H1 (cell line): Measurements from ENCODE around the gene OST4. TPM values are rescaled to one million over a fixed set of nuclear protein-coding genes. Genes with fewer than 3 reads are reported as not detected.

ENCODE experiments used
- CTCF ChIA-PET: fragments of 300-600 bp; sonication (Branson Sonifier 250); formaldehyde crosslinking; loops from one replicate; lab custom pipeline; 2021; ENCODE audit not compliant: partially characterized antibody; lab: Charles Lee
- POLR2A ChIA-PET: fragments of 300-600 bp; sonication (Branson Sonifier 250); formaldehyde crosslinking; loops from one replicate; lab custom pipeline; 2021; ENCODE audit warnings: inconsistent platforms; ENCODE audit not compliant: partially characterized antibody; lab: Charles Lee
- DNase-seq, 2 experiments: peaks; one replicate each; pipeline versions ENCODE4 v3.0.0 to v3.0.0-alpha.2; 2010 to 2022; ENCODE audit warnings: low spot score in 2 of 2, low read depth in 1 of 2, mixed read lengths in 1 of 2
- FAIRE-seq: peaks from 2 replicates; lab custom pipeline; 2011; peaks lifted over from hg19 to GRCh38; lab: Jason Lieb, UNC
- H2AFZ ChIP-seq: 2 replicates; pipeline ENCODE4 v1.8.1; 2012; ENCODE audit warnings: low read length, inconsistent platforms
- H2AK5ac ChIP-seq: 2 replicates; pipeline ENCODE4 v1.6.1; 2013; ENCODE audit warnings: low read depth, low read length
- H2BK120ac ChIP-seq: replicated peaks from 2 replicates; pipeline ENCODE3; 2013; ENCODE audit warnings: low read depth, low read length, inconsistent platforms
- H2BK12ac ChIP-seq: 2 replicates; pipeline ENCODE4 v1.6.1; 2013; ENCODE audit warnings: low read depth, low read length
- H2BK15ac ChIP-seq: 2 replicates; pipeline ENCODE4 v1.6.1; 2013; ENCODE audit warnings: low read length
- H2BK20ac ChIP-seq: 2 replicates; pipeline ENCODE4 v1.6.1; 2013; ENCODE audit warnings: low read length
- H2BK5ac ChIP-seq: 2 replicates; pipeline ENCODE4 v1.6.1; 2013; ENCODE audit warnings: low read depth, low read length
- H3K14ac ChIP-seq: 2 replicates; pipeline ENCODE4 v1.6.1; 2013; ENCODE audit warnings: inconsistent platforms; ENCODE audit not compliant: insufficient read length
- H3K18ac ChIP-seq: 2 replicates; pipeline ENCODE4 v1.6.1; 2013; ENCODE audit warnings: low read length; ENCODE audit errors: extremely low read depth
- H3K23ac ChIP-seq: 2 replicates; pipeline ENCODE4 v1.6.1; 2013; ENCODE audit warnings: inconsistent platforms; ENCODE audit not compliant: insufficient read length
- H3K23me2 ChIP-seq: 2 replicates; pipeline ENCODE4 v1.6.1; 2013; ENCODE audit warnings: low read depth, low read length
- H3K27ac ChIP-seq: 2 replicates; pipeline ENCODE4 v1.6.1; 2011; ENCODE audit warnings: low read depth, low read length, inconsistent platforms
- H3K27me3 ChIP-seq, 4 experiments: replicated peaks in 1 of 4; 1 replicate in 1 of 4; 2 replicates in 3 of 4; pipeline versions ENCODE4 v1.6.1 to v1.8.1; 2011 to 2013; ENCODE audit warnings: low read length in 3 of 4, mild to moderate bottlenecking in 3 of 4, inconsistent platforms in 2 of 4, mixed read lengths in 2 of 4, moderate library complexity in 1 of 4; ENCODE audit not compliant: control insufficient read depth in 3 of 4, insufficient read depth in 3 of 4; ENCODE audit errors: extremely low read depth in 1 of 4
- H3K36me3 ChIP-seq, 4 experiments: 2 replicates each; pipeline versions ENCODE4 v1.6.1 to v1.8.1; 2011 to 2013; ENCODE audit warnings: mild to moderate bottlenecking in 4 of 4, low read length in 3 of 4, moderate library complexity in 2 of 4, control low read depth in 1 of 4, inconsistent platforms in 1 of 4; ENCODE audit not compliant: insufficient read depth in 4 of 4, control insufficient read depth in 2 of 4
- H3K4ac ChIP-seq: replicated peaks from 2 replicates; pipeline ENCODE3; 2013; ENCODE audit warnings: low read length, low read depth, mixed read lengths, inconsistent platforms; ENCODE audit not compliant: insufficient read length
- H3K4me1 ChIP-seq, 4 experiments: replicated peaks in 1 of 4; 1 replicate in 1 of 4; 2 replicates in 3 of 4; pipeline versions ENCODE4 v1.6.1 to v1.8.1; 2011 to 2013; ENCODE audit warnings: low read length in 3 of 4, inconsistent platforms in 2 of 4, mixed read lengths in 1 of 4; ENCODE audit not compliant: insufficient read depth in 4 of 4, control insufficient read depth in 3 of 4
- H3K4me2 ChIP-seq, 2 experiments: 2 replicates each; pipeline versions ENCODE4 v1.6.1 to v1.8.1; 2011 to 2013; ENCODE audit warnings: low read depth in 2 of 2, low read length in 2 of 2, control low read depth in 1 of 2, inconsistent platforms in 1 of 2, mild to moderate bottlenecking in 1 of 2; ENCODE audit not compliant: insufficient read depth in 1 of 2
- H3K4me3 ChIP-seq, 4 experiments: fragments of 200-600, 300-600 bp in 1 of 4; sonication (generic), shearing (Covaris generic), sonication (Bioruptor Twin) in 1 of 4; 2 replicates each; pipeline versions ENCODE4 v1.5.1 to v1.8.1; 2011 to 2016; ENCODE audit warnings: low read length in 4 of 4, low read depth in 3 of 4, control low read depth in 2 of 4, inconsistent platforms in 2 of 4, mild to moderate bottlenecking in 2 of 4, mixed read lengths in 1 of 4, moderate library complexity in 1 of 4; ENCODE audit not compliant: insufficient read depth in 2 of 4; ENCODE audit errors: extremely low read depth in 1 of 4
- H3K56ac ChIP-seq: replicated peaks from 2 replicates; pipeline ENCODE3; 2013; ENCODE audit warnings: low read depth, mild to moderate bottlenecking, mixed read lengths, low read length, inconsistent platforms; ENCODE audit not compliant: insufficient read length
- H3K79me1 ChIP-seq: 2 replicates; pipeline ENCODE4 v1.6.1; 2013; ENCODE audit warnings: low read depth, low read length, control low read depth
- H3K79me2 ChIP-seq, 2 experiments: 2 replicates each; pipeline versions ENCODE4 v1.6.1 to v1.8.1; 2012 to 2013; ENCODE audit warnings: low read length in 2 of 2, mild to moderate bottlenecking in 2 of 2, inconsistent platforms in 1 of 2; ENCODE audit not compliant: insufficient read depth in 2 of 2, control insufficient read depth in 1 of 2
- H3K9ac ChIP-seq, 4 experiments: replicated peaks in 1 of 4; 1 replicate in 1 of 4; 2 replicates in 3 of 4; pipeline versions ENCODE4 v1.6.1 to v1.8.1; 2011 to 2013; ENCODE audit warnings: low read depth in 3 of 4, low read length in 3 of 4, control low read depth in 2 of 4, mild to moderate bottlenecking in 2 of 4, moderate library complexity in 2 of 4, inconsistent platforms in 1 of 4; ENCODE audit errors: extremely low read depth in 1 of 4
- H3K9me3 ChIP-seq, 2 experiments: 2 replicates each; pipeline versions ENCODE4 v1.6.1 to v1.8.1; 2012 to 2013; ENCODE audit warnings: mild to moderate bottlenecking in 2 of 2, moderate library complexity in 2 of 2, control low read depth in 1 of 2, inconsistent platforms in 1 of 2, low read depth in 1 of 2, low read length in 1 of 2, mixed read lengths in 1 of 2; ENCODE audit not compliant: insufficient read depth in 2 of 2
- H4K20me1 ChIP-seq, 2 experiments: replicated peaks in 1 of 2; 2 replicates each; pipeline versions ENCODE3 to v1.8.1; 2011 to 2013; ENCODE audit warnings: inconsistent platforms in 2 of 2, low read length in 2 of 2, mild to moderate bottlenecking in 1 of 2; ENCODE audit not compliant: insufficient read depth in 2 of 2, control insufficient read depth in 1 of 2
- H4K5ac ChIP-seq: 2 replicates; pipeline ENCODE4 v1.6.1; 2013; ENCODE audit warnings: low read length, low read depth, mixed read lengths, inconsistent platforms; ENCODE audit not compliant: insufficient read length
- H4K8ac ChIP-seq: 2 replicates; pipeline ENCODE4 v1.8.0; 2013; ENCODE audit warnings: mild to moderate bottlenecking, moderate library complexity, low read length, inconsistent platforms; ENCODE audit not compliant: insufficient read depth; ENCODE audit errors: extremely low read depth
- H4K91ac ChIP-seq: replicated peaks from 2 replicates; pipeline ENCODE3; 2013; ENCODE audit warnings: low read length, mixed read lengths, inconsistent platforms; ENCODE audit not compliant: insufficient read length
- ASH2L ChIP-seq: fragments of 200-600, 300-600 bp; sonication (generic); IDR thresholded peaks from one replicate; pipeline ENCODE4 v1.7.1; 2017; ENCODE audit warnings: low read length
- E2F6 ChIP-seq: IDR thresholded peaks from 2 replicates; pipeline ENCODE4 v1.6.1; 2012; ENCODE audit warnings: inconsistent platforms
- EZH2 ChIP-seq: fragments of 200-600 bp; sonication (generic); IDR thresholded peaks from 2 replicates; pipeline ENCODE4 v1.7.1; 2012; ENCODE audit warnings: low read depth, mild to moderate bottlenecking, moderate library complexity, low read length, inconsistent platforms; ENCODE audit not compliant: severe bottlenecking
- MAX ChIP-seq: IDR thresholded peaks from 2 replicates; pipeline ENCODE4 v1.6.1; 2012; ENCODE audit warnings: inconsistent platforms
- SAP30 ChIP-seq: fragments of 300-600 bp; sonication (generic); IDR thresholded peaks from 2 replicates; pipeline ENCODE4 v1.7.1; 2012; ENCODE audit warnings: low read length, moderate library complexity, mild to moderate bottlenecking, inconsistent platforms; ENCODE audit not compliant: insufficient read depth, insufficient replicate concordance
- SRF ChIP-seq: IDR thresholded peaks from 2 replicates; pipeline ENCODE4 v1.6.1; 2011; ENCODE audit warnings: mild to moderate bottlenecking, low read depth, low read length, moderate library complexity
- YY1 ChIP-seq: IDR thresholded peaks from 2 replicates; pipeline ENCODE4 v1.6.1; 2011; ENCODE audit warnings: low read depth, mild to moderate bottlenecking, low read length
- ZNF274 ChIP-seq: IDR thresholded peaks from 2 replicates; pipeline ENCODE4 v1.7.0; 2012; ENCODE audit warnings: low read length, borderline replicate concordance; ENCODE audit errors: extremely low read depth
- WGBS, 2 experiments: shearing (Covaris generic) in 1 of 2; methylation state at CpG; one replicate each; pipeline versions ENCODE4 v1.1.6 to v1.1.7; 2013 to 2015; ENCODE audit warnings: low lambda C conversion rate in 2 of 2, mixed read lengths in 2 of 2, inconsistent platforms in 1 of 2, low coverage in 1 of 2, missing lambda C conversion rate in 1 of 2; ENCODE audit not compliant: insufficient replicate concordance in 2 of 2, insufficient coverage in 1 of 2, insufficient read length in 1 of 2; ENCODE audit errors: extremely low coverage in 1 of 2, missing lambda C conversion rate in 1 of 2; 5-methylcytosine and 5-hydroxymethylcytosine counted together
- polyA plus RNA-seq, 7 experiments: library from polyadenylated mRNA; depleted of rRNA in 3 of 7; stranded (reverse) in 5 of 7; unstranded in 2 of 7; fragments of >200 nt in 5 of 7; fragments of 200-250 nt in 2 of 7; gene quantifications; 1 replicate in 5 of 7; 2 replicates in 1 of 7; 4 replicates in 1 of 7; pipeline versions ENCODE4 v1.2.1 to v1.2.3, GENCODE V29; 2011 to 2013; ENCODE audit warnings: missing spikeins in 2 of 7, mixed read lengths in 2 of 7
- total RNA-seq: library from RNA; stranded (reverse); fragmentation: NEBNext Ultra II Directional; extraction: Animal tissue kit (Norgen Biotek cat#: 25700); gene quantifications from 2 replicates; pipeline ENCODE4 v1.2.1, GENCODE V29; 2021

OST4 gene
- total and polyA plus RNA-seq, 2 of the 8 experiments (the other 6 are each of a cell fraction or from before 2014, with no cell fraction given): 225 to 865 TPM

- peak in 1 of 2 experiments; percentile 53 for DNase-seq
- POLR2A ChIA-PET: interaction anchor here (0.7 to 1.6 kb wide), 7 partner anchors 23 to 170 kb away, joined by 3 to 5 read pairs (median 3); partner anchors contain the start of genes AGBL5 and CAD
- Histone ChIP-seq H2BK20ac (no peak within 1 kb of the TSS), H3K79me2 (no peaks in the 10 kb centered on the region), H3K36me3 (no peaks in the 10 kb centered on the region), H4K8ac (peak within 1 kb of the TSS; percentile 73), H3K27me3 (0 out of 7 replicates have a peak, but pooled peaks cover 0 to 3% (median 0%) of the 10 kb centered on the region in 4 experiments), H3K27ac (no peak within 1 kb of the TSS), H3K4me2 (peak within 1 kb of the TSS in 1 of 2 experiments; percentile 19; a peak in 1 of 4 replicates), H2BK12ac (peak within 1 kb of the TSS; percentile 84; the same call in 1 of the 2 replicates), H3K23ac (no peak within 1 kb of the TSS), H4K5ac (no peak within 1 kb of the TSS), H4K20me1 (no peaks in the 10 kb centered on the region), H3K4me1 (peaks cover 0 to 17% (median 11%) of the 10 kb centered on the region in 4 experiments; a peak in 6 of 7 replicates), H2BK15ac (peak within 1 kb of the TSS; percentile 92; the same call in 1 of the 2 replicates), H2AK5ac (no peak within 1 kb of the TSS), H2BK120ac (no peak within 1 kb of the TSS), H3K4ac (no peak within 1 kb of the TSS), H4K91ac (peak within 1 kb of the TSS; percentile 61), H2BK5ac (peak within 1 kb of the TSS; percentile 44; the same call in 1 of the 2 replicates), H3K79me1 (no peaks in the 10 kb centered on the region), H3K18ac (peak within 1 kb of the TSS; percentile 48), H3K23me2 (peaks cover 5% of the 10 kb centered on the region; the same call in 1 of the 2 replicates), H3K4me3 (no peak within 1 kb of the TSS), H3K14ac (no peak within 1 kb of the TSS), H2AFZ (peak within 1 kb of the TSS; percentile 23; the same call in 1 of the 2 replicates), H3K9ac (no peak within 1 kb of the TSS), H3K56ac (no peak within 1 kb of the TSS), H3K9me3 (no peaks in the 10 kb centered on the region)
- CTCF ChIA-PET: interaction anchor here (1.4 to 16.5 kb wide), 2 partner anchors 25 to 186 kb away, joined by 4 to 160 read pairs; partner anchors contain the start of gene AGBL5
- 84% methylated on average over 28 of the region's 41 CpGs; no CpG with 5 or more reads in 1 of the 2 experiments for WGBS, 2 experiments
- TF ChIP-seq MAX (0 out of 2 replicates have a peak, but pooled peaks have one; percentile 38), SAP30 (no peak), E2F6 (0 out of 2 replicates have a peak, but pooled peaks have one; percentile 23), SRF (no peak), ASH2L (no peak), EZH2 (no peak), YY1 (no peak), ZNF274 (no peak)
- no peak for FAIRE-seq
Observed at GRCh38 chr2:27078267-27079194, 7.1 kb upstream of the OST4 start, which contains the start of gene EMILIN1. Gene EMILIN1 (plus strand): TSS chr2:27078615. CDS start chr2:27079066, 451 bp downstream.
